ENCODE measurements around the gene DNAH17. TPM values are rescaled to one million over a fixed set of nuclear protein-coding genes. Genes with fewer than 3 reads are reported as not detected.

DNAH17 gene
- total and polyA plus RNA-seq, 2 donors (not counting 1 experiment from before 2014, with no cell fraction given), result 0.01 to 0.12 TPM

GRCh38 chr17:78431692-78431958, 145.6 kb downstream of the DNAH17 start:
- TF ChIP-seq CTCF (IDR thresholded peaks at IDR 0.05), result no peak
- TF ChIP-seq EZH2 (IDR thresholded peaks at IDR 0.05; ENCODE audit: borderline replicate concordance, insufficient read depth, low read depth, low read length, poor library complexity, severe bottlenecking), result no peak
- Mint-ChIP-seq H3K9me3 (ENCODE audit: insufficient read depth) (no peaks in the 10 kb centered on the region), H3K4me1 (no peaks in the 10 kb centered on the region), H3K4me3 (no peak overlapping the region), H3K27ac (no peak overlapping the region), H3K27me3 (no peaks in the 10 kb centered on the region)
- H3K27ac ChIP-seq (ENCODE audit: low read length in 2 of 2), result no peak overlapping the region
- no peak overlapping the region for H2AFZ ChIP-seq (ENCODE audit: insufficient read depth, low read depth, low read length, poor library complexity, severe bottlenecking)
- 90% methylated on average over 11 of the region's 11 CpGs for WGBS (ENCODE audit: insufficient coverage)
- POLR2A ChIA-PET, result no interaction called here
- peaks cover 0 to 10% of the 10 kb centered on the region in 2 experiments for H3K36me3 ChIP-seq (replicated peaks in 1 of 2; ENCODE audit: control extremely low read depth in 1 of 2, control insufficient read depth in 1 of 2, extremely low read depth in 1 of 2, insufficient read depth in 2 of 2, low read length in 1 of 2)
- no peak overlapping the region for H3K4me3 ChIP-seq (ENCODE audit: control extremely low read depth in 1 of 5, extremely low read depth in 1 of 5, insufficient read depth in 1 of 5, low read depth in 2 of 5, low read length in 4 of 5)
- no peaks in the 10 kb centered on the region for H4K20me1 ChIP-seq (ENCODE audit: control insufficient read depth, insufficient read depth, low read length, poor library complexity, severe bottlenecking)
- CTCF ChIA-PET, result interaction anchor here (0.6 to 1.3 kb wide), 2 partner anchors 10 to 1333 kb away, joined by 3 to 4 read pairs; no protein-coding TSS in a partner anchor
- DNase-seq (no peak), ATAC-seq (ENCODE audit: low read depth) (no peak)
- H3K79me2 ChIP-seq (ENCODE audit: control insufficient read depth, insufficient read depth, low read length), result no peaks in the 10 kb centered on the region
- H3K4me1 ChIP-seq (ENCODE audit: control insufficient read depth in 2 of 2, insufficient read depth in 2 of 2, low read length in 2 of 2), result no peaks in the 10 kb centered on the region
- no peaks in the 10 kb centered on the region for H3K27me3 ChIP-seq (replicated peaks in 1 of 4; ENCODE audit: control extremely low read depth in 1 of 4, control insufficient read depth in 3 of 4, insufficient read depth in 4 of 4, low read length in 3 of 4)
- H3K9me3 ChIP-seq (ENCODE audit: control extremely low read depth in 1 of 3, control insufficient read depth in 2 of 3, insufficient read depth in 1 of 3, low read length in 2 of 3), result no peaks in the 10 kb centered on the region
- intact Hi-C loops (cut with micrococcal nuclease), result no loop called here
- no peak overlapping the region for H3K9ac ChIP-seq (ENCODE audit: low read length)
- H3K4me2 ChIP-seq (replicated peaks; ENCODE audit: low read depth, low read length, poor library complexity, severe bottlenecking), result no peak overlapping the region

GRCh38 chr17:78430892-78431691, 146.1 kb downstream of the DNAH17 start:
- Histone ChIP-seq H2AFZ (ENCODE audit: insufficient read depth, low read depth, low read length, poor library complexity, severe bottlenecking) (no peak overlapping the region), H3K9me3 (ENCODE audit: control extremely low read depth in 1 of 3, control insufficient read depth in 2 of 3, insufficient read depth in 1 of 3, low read length in 2 of 3) (no peaks in the 10 kb centered on the region), H3K27ac (ENCODE audit: low read length in 2 of 2) (no peak overlapping the region), H3K4me1 (ENCODE audit: control insufficient read depth in 2 of 2, insufficient read depth in 2 of 2, low read length in 2 of 2) (no peaks in the 10 kb centered on the region), H4K20me1 (ENCODE audit: control insufficient read depth, insufficient read depth, low read length, poor library complexity, severe bottlenecking) (no peaks in the 10 kb centered on the region), H3K9ac (ENCODE audit: low read length) (no peak overlapping the region), H3K4me3 (ENCODE audit: control extremely low read depth in 1 of 5, extremely low read depth in 1 of 5, insufficient read depth in 1 of 5, low read depth in 2 of 5, low read length in 4 of 5) (no peak overlapping the region), H3K36me3 (replicated peaks in 1 of 2; ENCODE audit: control extremely low read depth in 1 of 2, control insufficient read depth in 1 of 2, extremely low read depth in 1 of 2, insufficient read depth in 2 of 2, low read length in 1 of 2) (peaks cover 0 to 16% of the 10 kb centered on the region in 2 experiments), H3K79me2 (ENCODE audit: control insufficient read depth, insufficient read depth, low read length) (no peaks in the 10 kb centered on the region), H3K27me3 (replicated peaks in 1 of 4; ENCODE audit: control extremely low read depth in 1 of 4, control insufficient read depth in 3 of 4, insufficient read depth in 4 of 4, low read length in 3 of 4) (no peaks in the 10 kb centered on the region), H3K4me2 (replicated peaks; ENCODE audit: low read depth, low read length, poor library complexity, severe bottlenecking) (no peak overlapping the region)
- no peaks in the 10 kb centered on the region for H3K9me3 Mint-ChIP-seq (ENCODE audit: insufficient read depth)
- H3K4me3 Mint-ChIP-seq, result no peak overlapping the region
- H3K27me3 Mint-ChIP-seq, result no peaks in the 10 kb centered on the region
- 74% methylated on average over 14 of the region's 20 CpGs for WGBS (ENCODE audit: insufficient coverage)
- intact Hi-C loops (cut with micrococcal nuclease), result no loop called here
- CTCF ChIA-PET, result interaction anchor here (0.6 kb wide), 1 partner anchor 1333 kb away, joined by 3 read pairs; no protein-coding TSS in a partner anchor
- POLR2A ChIA-PET, result no interaction called here
- DNase-seq, result no peak
- no peak for ATAC-seq (ENCODE audit: low read depth)
- H3K4me1 Mint-ChIP-seq, result no peaks in the 10 kb centered on the region
- H3K27ac Mint-ChIP-seq, result no peak overlapping the region
- TF ChIP-seq EZH2 (IDR thresholded peaks at IDR 0.05; ENCODE audit: borderline replicate concordance, insufficient read depth, low read depth, low read length, poor library complexity, severe bottlenecking) (no peak), CTCF (IDR thresholded peaks at IDR 0.05) (no peak)
